ENCODE data around the gene ZCCHC3. TPM values are rescaled to one million over a fixed set of nuclear protein-coding genes. Genes with fewer than 3 reads are reported as not detected.

ZCCHC3 gene
- total RNA-seq, 1 donor from 2014 or later = 11.0 TPM

- ATAC-seq (no peak), DNase-seq (ENCODE audit: missing footprints) (no peak)
- intact Hi-C loops (cut with DNase I) = no loop called here
Observed at GRCh38 chr20:309306-309840, 12.0 kb downstream of the ZCCHC3 start.

- ATAC-seq = peak; percentile 100
- DNase-seq (ENCODE audit: missing footprints) = peak; percentile 98
- intact Hi-C loops (cut with DNase I) = loop anchor here (2.0 kb wide), 1 partner anchor 13 kb away; the partner anchor contains the start of gene ZCCHC3
Observed at GRCh38 chr20:309841-310644, 12.7 kb downstream of the ZCCHC3 start.

- DNase-seq (ENCODE audit: missing footprints) (no peak), ATAC-seq (no peak)
- intact Hi-C loops (cut with DNase I) = loop anchor here (2.0 kb wide), 1 partner anchor 14 kb away; the partner anchor contains the start of gene ZCCHC3
Observed at GRCh38 chr20:310645-311044, 13.3 kb downstream of the ZCCHC3 start.

GRCh38 chr20:311609-312008 is 14.2 kb downstream of the ZCCHC3 start:
- ATAC-seq (no peak), DNase-seq (ENCODE audit: missing footprints) (no peak)
- intact Hi-C loops (cut with DNase I) = loop anchor here (2.0 kb wide), 1 partner anchor 15 kb away; the partner anchor contains the start of gene ZCCHC3

- intact Hi-C loops (cut with DNase I) = no loop called here
- DNase-seq (ENCODE audit: missing footprints) (no peak), ATAC-seq (no peak)
Observed at GRCh38 chr20:312067-312466, 14.7 kb downstream of the ZCCHC3 start.

GRCh38 chr20:312866-313265 is 15.5 kb downstream of the ZCCHC3 start:
- intact Hi-C loops (cut with DNase I) = no loop called here
- no peak for ATAC-seq
- DNase-seq (ENCODE audit: missing footprints) = no peak

GRCh38 chr20:313402-313801 is 16.0 kb downstream of the ZCCHC3 start:
- no peak for DNase-seq (ENCODE audit: missing footprints)
- no peak for ATAC-seq
- intact Hi-C loops (cut with DNase I) = no loop called here

- ATAC-seq = no peak
- DNase-seq (ENCODE audit: missing footprints) = no peak
- intact Hi-C loops (cut with DNase I) = no loop called here
Observed at GRCh38 chr20:313948-314347, 16.6 kb downstream of the ZCCHC3 start.

- intact Hi-C loops (cut with DNase I) = no loop called here
- ATAC-seq (no peak), DNase-seq (ENCODE audit: missing footprints) (no peak)
Observed at GRCh38 chr20:316316-317068, 19.1 kb downstream of the ZCCHC3 start.

- ATAC-seq = peak; percentile 79
- peak; percentile 94 for DNase-seq (ENCODE audit: missing footprints)
- intact Hi-C loops (cut with DNase I) = loop anchor here (1.0 to 5.0 kb wide), 2 partner anchors 27 to 47 kb away; partner anchors contain the start of gene ZCCHC3
Observed at GRCh38 chr20:324177-325044, 27.0 kb downstream of the ZCCHC3 start.

GRCh38 chr20:325045-325888 is 27.9 kb downstream of the ZCCHC3 start, which contains the start of gene SOX12:
SOX12 (plus strand) TSS chr20:325552; CDS start chr20:325925, 373 bp downstream.
- intact Hi-C loops (cut with DNase I) = loop anchor here (5.0 kb wide), 1 partner anchor 48 kb away; no protein-coding TSS in a partner anchor
- peak; percentile 99 for DNase-seq (ENCODE audit: missing footprints)
- ATAC-seq = peak; percentile 83

- ATAC-seq (no peak), DNase-seq (ENCODE audit: missing footprints) (peak; percentile 91)
- intact Hi-C loops (cut with DNase I) = loop anchor here (5.0 kb wide), 1 partner anchor 49 kb away; no protein-coding TSS in a partner anchor
Observed at GRCh38 chr20:325889-326644, 28.7 kb downstream of the ZCCHC3 start.

GRCh38 chr20:326645-327185 is 29.3 kb downstream of the ZCCHC3 start:
- ATAC-seq (no peak), DNase-seq (ENCODE audit: missing footprints) (peak; percentile 77)
- intact Hi-C loops (cut with DNase I) = loop anchor here (5.0 kb wide), 1 partner anchor 49 kb away; no protein-coding TSS in a partner anchor

- peak; percentile 49 for ATAC-seq
Observed at GRCh38 chr20:327186-328026, 30.0 kb downstream of the ZCCHC3 start.

More at GRCh38 chr20:327186-328026, 30.0 kb downstream of the ZCCHC3 start:
- DNase-seq (ENCODE audit: missing footprints) = peak; percentile 91
- intact Hi-C loops (cut with DNase I) = loop anchor here (5.0 kb wide), 1 partner anchor 50 kb away; no protein-coding TSS in a partner anchor

All from Right ventricle myocardium inferior (tissue), 1 donor.